ENCODE measurements around the gene ERVK3-1. TPM values are rescaled to one million over a fixed set of nuclear protein-coding genes. Genes with fewer than 3 reads are reported as not detected.

The ERVK3-1 gene
- total and polyA plus RNA-seq, 2 of the 13 experiments (the other 11 are each of a cell fraction or from before 2014, with no cell fraction given) = 28.5 to 38.7 TPM

DNA sequence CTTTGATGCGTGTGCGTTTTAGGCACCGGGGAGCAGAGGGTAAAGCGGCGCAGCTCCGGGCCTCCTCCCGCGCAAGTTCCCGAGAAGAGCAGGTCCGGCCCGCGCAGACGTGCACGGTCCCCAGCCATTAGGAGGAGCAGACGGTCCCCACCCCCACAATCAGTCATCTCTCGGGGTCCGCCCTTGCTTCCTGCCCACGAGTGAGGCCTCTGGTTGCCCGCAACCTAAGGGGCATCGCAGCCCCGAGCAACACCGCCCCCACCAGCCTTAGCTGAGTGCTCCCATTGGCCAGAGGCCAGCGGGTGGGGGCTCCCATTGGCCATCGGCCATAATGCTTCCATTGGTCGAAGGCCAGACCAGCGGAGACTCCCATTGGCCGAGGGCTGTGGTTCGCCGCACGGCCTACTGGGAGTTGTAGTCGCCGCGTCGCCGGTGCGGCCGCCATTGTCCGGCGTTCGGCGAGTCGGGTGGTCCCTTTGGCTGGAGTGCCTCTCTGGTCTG lies 26.6 kb upstream of the ERVK3-1 start, which contains the start of gene ZNF8 (continued):
- TF ChIP-seq, protein P1, sequence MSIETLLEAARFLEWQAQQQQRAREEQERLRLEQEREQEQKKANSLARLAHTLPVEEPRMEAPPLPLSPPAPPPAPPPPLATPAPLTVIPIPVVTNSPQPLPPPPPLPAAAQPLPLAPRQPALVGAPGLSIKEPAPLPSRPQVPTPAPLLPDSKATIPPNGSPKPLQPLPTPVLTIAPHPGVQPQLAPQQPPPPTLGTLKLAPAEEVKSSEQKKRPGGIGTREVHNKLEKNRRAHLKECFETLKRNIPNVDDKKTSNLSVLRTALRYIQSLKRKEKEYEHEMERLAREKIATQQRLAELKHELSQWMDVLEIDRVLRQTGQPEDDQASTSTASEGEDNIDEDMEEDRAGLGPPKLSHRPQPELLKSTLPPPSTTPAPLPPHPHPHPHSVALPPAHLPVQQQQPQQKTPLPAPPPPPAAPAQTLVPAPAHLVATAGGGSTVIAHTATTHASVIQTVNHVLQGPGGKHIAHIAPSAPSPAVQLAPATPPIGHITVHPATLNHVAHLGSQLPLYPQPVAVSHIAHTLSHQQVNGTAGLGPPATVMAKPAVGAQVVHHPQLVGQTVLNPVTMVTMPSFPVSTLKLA (IDR thresholded peaks at IDR 0.05) = peak; percentile 48
- TF ChIP-seq MYC (CRISPR knock-in tag; IDR thresholded peaks at IDR 0.05; ENCODE audit: borderline replicate concordance) (no peak; the same call in none of the 2 replicates), ARID2 (CRISPR knock-in tag; IDR thresholded peaks at IDR 0.05; ENCODE audit: borderline replicate concordance) (no peak), JUND (CRISPR knock-in tag; IDR thresholded peaks at IDR 0.05) (no peak)
- TF ChIP-seq, protein P2, sequence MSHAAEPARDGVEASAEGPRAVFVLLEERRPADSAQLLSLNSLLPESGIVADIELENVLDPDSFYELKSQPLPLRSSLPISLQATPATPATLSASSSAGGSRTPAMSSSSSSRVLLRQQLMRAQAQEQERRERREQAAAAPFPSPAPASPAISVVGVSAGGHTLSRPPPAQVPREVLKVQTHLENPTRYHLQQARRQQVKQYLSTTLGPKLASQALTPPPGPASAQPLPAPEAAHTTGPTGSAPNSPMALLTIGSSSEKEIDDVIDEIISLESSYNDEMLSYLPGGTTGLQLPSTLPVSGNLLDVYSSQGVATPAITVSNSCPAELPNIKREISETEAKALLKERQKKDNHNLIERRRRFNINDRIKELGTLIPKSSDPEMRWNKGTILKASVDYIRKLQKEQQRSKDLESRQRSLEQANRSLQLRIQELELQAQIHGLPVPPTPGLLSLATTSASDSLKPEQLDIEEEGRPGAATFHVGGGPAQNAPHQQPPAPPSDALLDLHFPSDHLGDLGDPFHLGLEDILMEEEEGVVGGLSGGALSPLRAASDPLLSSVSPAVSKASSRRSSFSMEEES (CRISPR knock-in tag; IDR thresholded peaks at IDR 0.05) = no peak; the same call in none of the 2 replicates

DNA sequence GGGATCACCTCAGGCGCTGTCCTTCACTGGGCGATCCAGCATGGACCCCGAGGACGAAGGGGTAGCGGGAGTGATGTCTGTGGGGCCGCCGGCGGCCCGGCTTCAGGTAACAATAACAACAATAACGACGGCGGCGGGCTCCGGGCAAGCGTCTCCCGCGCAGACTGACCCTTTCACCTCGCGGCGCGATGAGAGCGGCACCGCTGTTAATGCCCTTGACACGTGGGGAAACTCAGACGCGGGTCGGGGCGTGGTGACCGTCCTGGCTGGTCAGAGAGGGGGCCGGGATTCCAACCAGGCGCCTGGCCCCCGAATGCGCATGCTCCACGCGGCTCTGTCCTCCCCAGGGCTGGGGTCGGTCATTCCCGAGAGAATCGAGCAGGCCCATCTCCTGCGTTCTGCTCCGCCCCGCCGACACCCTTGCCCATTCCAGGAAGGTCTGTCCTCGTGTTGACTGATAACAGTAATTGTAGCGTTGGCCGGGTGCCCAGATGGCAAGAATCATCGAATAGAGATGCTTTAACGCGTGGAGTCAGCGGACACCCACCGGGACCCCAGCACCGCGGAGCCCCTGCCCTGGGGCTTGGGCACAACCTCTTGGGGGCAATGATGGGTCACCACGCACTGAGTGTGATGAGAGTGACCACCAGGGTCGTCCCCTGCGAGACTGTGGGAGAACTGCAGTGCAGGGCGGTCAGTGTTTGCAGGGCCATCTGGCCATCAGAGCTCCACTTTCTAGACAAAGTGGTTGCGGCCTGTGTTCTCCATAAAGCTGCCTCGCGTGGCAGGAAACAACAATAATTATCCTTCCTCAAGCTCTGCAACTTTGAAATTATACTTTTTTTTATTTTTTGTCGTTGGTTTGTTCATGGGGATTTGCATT lies 25.9 kb upstream of the ERVK3-1 start:
- Histone ChIP-seq H2AFZ (ENCODE audit: low read length) (no peak overlapping the region), H3K4me1 (ENCODE audit: insufficient read depth, low read length) (peaks cover 37% of the 10 kb centered on the region), H3K79me2 (ENCODE audit: insufficient read depth, low read length) (peaks cover 51% of the 10 kb centered on the region), H4K20me1 (ENCODE audit: insufficient read depth, low read length) (no peaks in the 10 kb centered on the region), H3K9me3 (ENCODE audit: low read length) (no peaks in the 10 kb centered on the region; the same call in 1 of the 2 replicates), H3K4me2 (ENCODE audit: low read depth, low read length) (peak overlapping the region; percentile 95), H3K4me3 (replicated peaks in 1 of 3; ENCODE audit: insufficient read depth in 1 of 3, low read depth in 2 of 3, low read length in 3 of 3) (peak overlapping the region; percentile 85 to 96 (median 96)), H3K27ac (ENCODE audit: extremely low read length, insufficient read depth, low read length) (peak overlapping the region; percentile 85), H3K27me3 (ENCODE audit: control insufficient read depth in 1 of 2, insufficient read depth in 2 of 2, low read length in 2 of 2) (no peaks in the 10 kb centered on the region; a peak in 1 of 5 replicates), H3K9ac (ENCODE audit: insufficient read depth, low read depth, low read length) (peak overlapping the region; percentile 93), H3K36me3 (replicated peaks in 1 of 2; ENCODE audit: control insufficient read depth in 1 of 2, insufficient read depth in 2 of 2, low read length in 2 of 2) (peaks cover 5% of the 10 kb centered on the region in 2 experiments; a peak in 4 of 5 replicates)
- BruUV-seq (replicated peaks) = TSS peak; percentile 73
- FAIRE-seq (peak; percentile 51), ATAC-seq (peak; percentile 71), DNase-seq (ENCODE audit: low spot score) (peak; percentile 62)
- in situ Hi-C loops (cut with HindIII; ENCODE audit: extremely low pct_ligation_motif_present, low pct_unique_long_range_greater_than_20kb) = no loop called here
- 61% methylated on average over 5 of the region's 60 CpGs for WGBS (ENCODE audit: low lambda C conversion rate)
- ChIA-PET CTCF (ENCODE audit: low intra/inter-chr PET ratio, low total read pairs) (no interaction called here), POLR2A (interaction anchor here (0.7 to 1.7 kb wide), 14 partner anchors 8 to 277 kb away, joined by 3 to 15 read pairs (median 4); partner anchors contain the start of genes ERVK3-1, ZNF274, ZNF497 and ZNF544)
- intact Hi-C loops (cut with micrococcal nuclease; ENCODE audit: unreplicated experiment) = no loop called here
- TF ChIP-seq, protein P3, sequence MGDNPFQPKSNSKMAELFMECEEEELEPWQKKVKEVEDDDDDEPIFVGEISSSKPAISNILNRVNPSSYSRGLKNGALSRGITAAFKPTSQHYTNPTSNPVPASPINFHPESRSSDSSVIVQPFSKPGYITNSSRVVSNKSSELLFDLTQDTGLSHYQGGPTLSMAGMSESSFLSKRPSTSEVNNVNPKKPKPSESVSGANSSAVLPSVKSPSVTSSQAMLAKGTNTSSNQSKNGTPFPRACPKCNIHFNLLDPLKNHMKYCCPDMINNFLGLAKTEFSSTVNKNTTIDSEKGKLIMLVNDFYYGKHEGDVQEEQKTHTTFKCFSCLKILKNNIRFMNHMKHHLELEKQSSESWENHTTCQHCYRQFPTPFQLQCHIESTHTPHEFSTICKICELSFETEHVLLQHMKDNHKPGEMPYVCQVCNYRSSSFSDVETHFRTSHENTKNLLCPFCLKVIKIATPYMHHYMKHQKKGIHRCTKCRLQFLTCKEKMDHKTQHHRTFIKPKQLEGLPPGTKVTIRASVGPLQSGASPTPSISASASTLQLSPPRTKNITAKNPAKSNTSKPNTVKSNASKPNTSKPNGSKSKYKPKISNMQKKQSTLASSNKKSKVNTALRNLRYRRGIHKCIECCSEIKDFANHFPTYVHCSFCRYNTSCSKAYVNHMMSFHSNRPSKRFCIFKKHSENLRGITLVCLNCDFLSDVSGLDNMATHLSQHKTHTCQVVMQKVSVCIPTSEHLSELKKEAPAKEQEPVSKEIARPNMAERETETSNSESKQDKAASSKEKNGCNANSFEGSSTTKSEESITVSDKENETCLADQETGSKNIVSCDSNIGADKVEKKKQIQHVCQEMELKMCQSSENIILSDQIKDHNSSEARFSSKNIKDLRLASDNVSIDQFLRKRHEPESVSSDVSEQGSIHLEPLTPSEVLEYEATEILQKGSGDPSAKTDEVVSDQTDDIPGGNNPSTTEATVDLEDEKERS (CRISPR knock-in tag; IDR thresholded peaks at IDR 0.05) = peak; percentile 75
- no peak for TF ChIP-seq ZNF331 (CRISPR knock-in tag; IDR thresholded peaks at IDR 0.05)
- peak; percentile 11; the same call in 1 of the 2 replicates for TF ChIP-seq HNF4A (CRISPR knock-in tag; IDR thresholded peaks at IDR 0.05)
- TF ChIP-seq GATA4 (IDR thresholded peaks at IDR 0.05; ENCODE audit: borderline replicate concordance, low read depth) = no peak
- TF ChIP-seq, protein P4, sequence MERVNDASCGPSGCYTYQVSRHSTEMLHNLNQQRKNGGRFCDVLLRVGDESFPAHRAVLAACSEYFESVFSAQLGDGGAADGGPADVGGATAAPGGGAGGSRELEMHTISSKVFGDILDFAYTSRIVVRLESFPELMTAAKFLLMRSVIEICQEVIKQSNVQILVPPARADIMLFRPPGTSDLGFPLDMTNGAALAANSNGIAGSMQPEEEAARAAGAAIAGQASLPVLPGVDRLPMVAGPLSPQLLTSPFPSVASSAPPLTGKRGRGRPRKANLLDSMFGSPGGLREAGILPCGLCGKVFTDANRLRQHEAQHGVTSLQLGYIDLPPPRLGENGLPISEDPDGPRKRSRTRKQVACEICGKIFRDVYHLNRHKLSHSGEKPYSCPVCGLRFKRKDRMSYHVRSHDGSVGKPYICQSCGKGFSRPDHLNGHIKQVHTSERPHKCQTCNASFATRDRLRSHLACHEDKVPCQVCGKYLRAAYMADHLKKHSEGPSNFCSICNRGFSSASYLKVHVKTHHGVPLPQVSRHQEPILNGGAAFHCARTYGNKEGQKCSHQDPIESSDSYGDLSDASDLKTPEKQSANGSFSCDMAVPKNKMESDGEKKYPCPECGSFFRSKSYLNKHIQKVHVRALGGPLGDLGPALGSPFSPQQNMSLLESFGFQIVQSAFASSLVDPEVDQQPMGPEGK (CRISPR knock-in tag; IDR thresholded peaks at IDR 0.05) = peak; percentile 41; the same call in 1 of the 2 replicates
- TF ChIP-seq SAFB2 (CRISPR knock-in tag; IDR thresholded peaks at IDR 0.05; ENCODE audit: borderline replicate concordance, low read depth) = no peak
- no peak; the same call in 1 of the 2 replicates for TF ChIP-seq ZNF619 (CRISPR knock-in tag; IDR thresholded peaks at IDR 0.05)
